Common myeloid progenitor, CD34-positive (primary cell): ENCODE measurements around the gene EPN1.
"Not testable (repeated sequence)": the region's sequence is repeated elsewhere in the genome, so short reads cannot be mapped to it uniquely, and the experiment has no call there.

Source experiments
- CTCF ChIA-PET: fragments of 350-600 bp; sonication (Branson Sonifier 250); formaldehyde crosslinking; loops from one replicate; lab custom pipeline; 2021; ENCODE audit warnings: antibody characterized with exemption; lab: Charles Lee
- POLR2A ChIA-PET: fragments of 350-600 bp; sonication (Branson Sonifier 250); formaldehyde crosslinking; loops from one replicate; lab custom pipeline; 2021; ENCODE audit warnings: antibody characterized with exemption; lab: Charles Lee
- DNase-seq, 3 donors: peaks; one replicate each; pipeline versions ENCODE4 v3.0.0 to v3.0.0-alpha.2; 2013
- H3K27ac ChIP-seq, 2 experiments: 1 replicate in 1 of 2; 2 replicates in 1 of 2; pipeline ENCODE4 v1.7.0; 2013; ENCODE audit warnings: inconsistent platforms in 2 of 2, low read length in 2 of 2, mild to moderate bottlenecking in 2 of 2, low read depth in 1 of 2, moderate library complexity in 1 of 2; ENCODE audit not compliant: severe bottlenecking in 2 of 2, insufficient read depth in 1 of 2, poor library complexity in 1 of 2
- H3K27me3 ChIP-seq, 5 experiments: replicated peaks in 2 of 5; 1 replicate in 3 of 5; 2 replicates in 2 of 5; pipeline versions ENCODE4 v1.6.1 to v1.7.0; 2013; ENCODE audit warnings: low read length in 4 of 5, mild to moderate bottlenecking in 2 of 5, moderate library complexity in 2 of 5, inconsistent platforms in 1 of 5; ENCODE audit not compliant: insufficient read depth in 5 of 5, control insufficient read depth in 4 of 5
- H3K36me3 ChIP-seq, 4 experiments: 1 replicate in 2 of 4; 2 replicates in 2 of 4; pipeline versions ENCODE4 v1.6.1 to v1.7.0; 2013; ENCODE audit warnings: low read length in 3 of 4, control low read depth in 1 of 4, mild to moderate bottlenecking in 1 of 4; ENCODE audit not compliant: control insufficient read depth in 4 of 4, insufficient read depth in 4 of 4
- H3K4me1 ChIP-seq, 4 experiments: 1 replicate in 3 of 4; 2 replicates in 1 of 4; pipeline versions ENCODE4 v1.6.1 to v1.7.1; 2013; ENCODE audit warnings: low read length in 3 of 4, mild to moderate bottlenecking in 3 of 4, control low read depth in 1 of 4, inconsistent platforms in 1 of 4, moderate library complexity in 1 of 4; ENCODE audit not compliant: control insufficient read depth in 4 of 4, insufficient read depth in 4 of 4; ENCODE audit errors: control extremely low read depth in 1 of 4
- H3K4me3 ChIP-seq, 7 experiments: 1 replicate in 4 of 7; 2 replicates in 3 of 7; pipeline versions ENCODE4 v1.5.1 to v1.7.0; 2013; ENCODE audit warnings: mild to moderate bottlenecking in 7 of 7, low read length in 6 of 7, moderate library complexity in 6 of 7, inconsistent platforms in 2 of 7, low read depth in 2 of 7, control low read depth in 1 of 7; ENCODE audit not compliant: insufficient read depth in 4 of 7, control insufficient read depth in 1 of 7; ENCODE audit errors: extremely low read depth in 1 of 7
- H3K9me3 ChIP-seq, 5 experiments: 1 replicate in 4 of 5; 2 replicates in 1 of 5; pipeline versions ENCODE4 v1.6.1 to v1.7.1; 2013; ENCODE audit warnings: low read length in 4 of 5, mild to moderate bottlenecking in 2 of 5, inconsistent platforms in 1 of 5, low read depth in 1 of 5, moderate library complexity in 1 of 5; ENCODE audit not compliant: control insufficient read depth in 4 of 5, insufficient read depth in 2 of 5; ENCODE audit errors: control extremely low read depth in 1 of 5
- WGBS: methylation state at CpG from one replicate; pipeline ENCODE4 v1.1.5; 2013; ENCODE audit not compliant: insufficient coverage; 5-methylcytosine and 5-hydroxymethylcytosine counted together

EPN1 gene

GRCh38 chr19:55758797-55759196 lies 83.8 kb downstream of the EPN1 start, which contains the start of gene RFPL4A:
Gene RFPL4A, plus strand, starts transcription at chr19:55759097. Its CDS starts 2,704 bp downstream, at chr19:55761801.
- H3K4me1 ChIP-seq, H3K36me3 ChIP-seq, H3K27ac ChIP-seq, H3K4me3 ChIP-seq, POLR2A ChIA-PET, H3K27me3 ChIP-seq, CTCF ChIA-PET, DNase-seq, H3K9me3 ChIP-seq: not testable (repeated sequence)
- no CpG with 5 or more reads among the region's 3 CpGs for WGBS
